Spleen (tissue), 7 donors: ENCODE results near the gene CADM2.

Experiments used
- POLR2A ChIP-seq, 3 donors: fragments of 450-650 bp; IDR thresholded peaks; one replicate each; pipeline ENCODE4 v1.5.1; 2017; ENCODE audit warnings: antibody characterized with exemption in 3 of 3, mild to moderate bottlenecking in 1 of 3
- POLR2AphosphoS5 ChIP-seq, 3 donors: sonication (generic); formaldehyde crosslinking; IDR thresholded peaks; one replicate each; pipeline ENCODE4 v1.5.1; 2017; ENCODE audit warnings: antibody characterized with exemption in 3 of 3
- TF ChIP-seq, protein P1 (sequence below), 11 experiments: fragments of 200-600 bp in 7 of 11; fragments of 450-650 bp in 4 of 11; sonication (generic) in 4 of 11; IDR thresholded peaks in 8 of 11; conservative IDR thresholded peaks in 3 of 11; 1 replicate in 7 of 11; 2 replicates in 4 of 11; pipeline versions ENCODE4 v1.4.0 to v1.8.0; 2016 to 2021; ENCODE audit warnings: antibody characterized with exemption in 11 of 11, inconsistent platforms in 4 of 11, mild to moderate bottlenecking in 1 of 11
- donor health status: DM: no; HTN: no; CAD: no; lungs with moderate emphysema.
- donor health status: DM: no; HTN: no; CAD: no.
- donor health status: DM: no; HTN: no; CAD: no.

DNA sequence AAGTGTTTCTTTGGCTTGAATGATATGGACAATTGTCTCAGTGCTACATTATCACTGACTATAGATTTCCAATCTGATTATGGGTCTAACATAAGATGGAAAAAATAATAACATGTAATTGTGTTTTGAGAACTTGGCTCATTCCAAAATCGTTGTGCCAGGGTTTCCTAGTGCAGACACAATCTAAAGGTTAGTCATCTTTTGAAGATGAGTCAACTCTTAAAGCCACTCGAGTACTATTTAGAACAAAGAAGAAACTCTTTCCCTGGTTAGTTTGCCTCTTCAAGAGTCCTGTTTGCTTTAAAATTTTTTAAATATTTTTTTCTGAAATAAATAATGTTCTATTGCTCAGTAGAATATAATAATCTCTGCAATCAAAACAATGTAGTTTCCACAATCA, 301.0 kb downstream of the CADM2 start:
- TF ChIP-seq, protein P1, sequence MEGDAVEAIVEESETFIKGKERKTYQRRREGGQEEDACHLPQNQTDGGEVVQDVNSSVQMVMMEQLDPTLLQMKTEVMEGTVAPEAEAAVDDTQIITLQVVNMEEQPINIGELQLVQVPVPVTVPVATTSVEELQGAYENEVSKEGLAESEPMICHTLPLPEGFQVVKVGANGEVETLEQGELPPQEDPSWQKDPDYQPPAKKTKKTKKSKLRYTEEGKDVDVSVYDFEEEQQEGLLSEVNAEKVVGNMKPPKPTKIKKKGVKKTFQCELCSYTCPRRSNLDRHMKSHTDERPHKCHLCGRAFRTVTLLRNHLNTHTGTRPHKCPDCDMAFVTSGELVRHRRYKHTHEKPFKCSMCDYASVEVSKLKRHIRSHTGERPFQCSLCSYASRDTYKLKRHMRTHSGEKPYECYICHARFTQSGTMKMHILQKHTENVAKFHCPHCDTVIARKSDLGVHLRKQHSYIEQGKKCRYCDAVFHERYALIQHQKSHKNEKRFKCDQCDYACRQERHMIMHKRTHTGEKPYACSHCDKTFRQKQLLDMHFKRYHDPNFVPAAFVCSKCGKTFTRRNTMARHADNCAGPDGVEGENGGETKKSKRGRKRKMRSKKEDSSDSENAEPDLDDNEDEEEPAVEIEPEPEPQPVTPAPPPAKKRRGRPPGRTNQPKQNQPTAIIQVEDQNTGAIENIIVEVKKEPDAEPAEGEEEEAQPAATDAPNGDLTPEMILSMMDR (IDR thresholded peaks at IDR 0.05 in 8 of 11, conservative IDR thresholded peaks at IDR 0.05 in 3 of 11), result no peak
- TF ChIP-seq POLR2A (IDR thresholded peaks at IDR 0.05), result no peak
- no peak for TF ChIP-seq POLR2AphosphoS5 (IDR thresholded peaks at IDR 0.05)
